SK-N-SH (cell line): ENCODE measurements around the gene ARHGAP15. TPM values are rescaled to one million over a fixed set of nuclear protein-coding genes. Genes with fewer than 3 reads are reported as not detected.

Source experiments
- CTCF ChIA-PET: fragments of 300-600, 350-600 bp; formaldehyde crosslinking; extraction: SDS; loops from one replicate; lab custom pipeline; 2021; lab: Yijun Ruan, JAX
- POLR2A ChIA-PET: fragments of 350-600 bp; sonication (Branson Sonifier 250); formaldehyde crosslinking; extraction: SDS; loops from one replicate; lab custom pipeline; 2020; ENCODE audit warnings: antibody characterized with exemption, inconsistent platforms; lab: Yijun Ruan, JAX
- DNase-seq: peaks from one replicate; pipeline ENCODE4 v3.0.0; 2012
- H2AFZ ChIP-seq: fragments of 200-600 bp; sonication (generic); 2 replicates; pipeline ENCODE4 v1.8.1; 2016; ENCODE audit warnings: antibody characterized with exemption, mild to moderate bottlenecking, low read depth
- H3F3A ChIP-seq: fragments of 200-600 bp; sonication (generic); replicated peaks from 2 replicates; pipeline ENCODE3; 2016; ENCODE audit warnings: antibody characterized with exemption, mild to moderate bottlenecking; ENCODE audit not compliant: insufficient read depth
- H3K27ac ChIP-seq, 2 experiments: fragments of 200-500 bp in 1 of 2; fragments of 200-600 bp in 1 of 2; sonication (Bioruptor generic) in 1 of 2; sonication (generic), shearing (Covaris generic) in 1 of 2; 2 replicates each; pipeline versions ENCODE4 v1.5.1 to v1.6.1; 2014 to 2016; ENCODE audit warnings: low read depth in 2 of 2, inconsistent platforms in 1 of 2, low read length in 1 of 2, mild to moderate bottlenecking in 1 of 2, mixed read lengths in 1 of 2
- H3K27me3 ChIP-seq: fragments of 200-600 bp; sonication (generic), shearing (Covaris generic); 2 replicates; pipeline ENCODE4 v1.6.1; 2016; ENCODE audit warnings: mixed run types; ENCODE audit not compliant: insufficient read depth
- H3K36me3 ChIP-seq, 2 experiments: fragments of 200-500 bp in 1 of 2; fragments of 200-600 bp in 1 of 2; sonication (Bioruptor generic) in 1 of 2; sonication (generic) in 1 of 2; replicated peaks in 1 of 2; 2 replicates each; pipeline versions ENCODE3 to v1.5.1; 2014 to 2016; ENCODE audit warnings: low read length in 1 of 2, mild to moderate bottlenecking in 1 of 2; ENCODE audit not compliant: insufficient read depth in 2 of 2, control insufficient read depth in 1 of 2
- H3K4me1 ChIP-seq, 2 experiments: fragments of 200-500 bp in 1 of 2; fragments of 200-600 bp in 1 of 2; sonication (Bioruptor generic) in 1 of 2; sonication (generic), shearing (Covaris generic) in 1 of 2; 2 replicates each; pipeline versions ENCODE4 v1.5.1 to v1.6.1; 2014 to 2016; ENCODE audit warnings: low read depth in 1 of 2, low read length in 1 of 2, mixed run types in 1 of 2; ENCODE audit not compliant: insufficient read depth in 2 of 2, control insufficient read depth in 1 of 2
- H3K4me2 ChIP-seq: fragments of 200-600 bp; sonication (generic), shearing (Covaris generic); 2 replicates; pipeline ENCODE4 v1.6.1; 2017; ENCODE audit warnings: mixed run types
- H3K4me3 ChIP-seq, 2 experiments: fragments of 200-500 bp in 1 of 2; fragments of 200-600 bp in 1 of 2; sonication (Bioruptor generic) in 1 of 2; sonication (generic), shearing (Covaris generic) in 1 of 2; 2 replicates each; pipeline versions ENCODE4 v1.5.1 to v1.8.1; 2014 to 2016; ENCODE audit warnings: low read depth in 2 of 2, inconsistent platforms in 1 of 2, low read length in 1 of 2, mild to moderate bottlenecking in 1 of 2, mixed read lengths in 1 of 2, moderate library complexity in 1 of 2
- H3K79me2 ChIP-seq: fragments of 200-600 bp; sonication (generic); 2 replicates; pipeline ENCODE4 v1.8.1; 2017; ENCODE audit warnings: mild to moderate bottlenecking; ENCODE audit not compliant: insufficient read depth
- H3K9ac ChIP-seq: fragments of 200-600 bp; sonication (generic); 2 replicates; pipeline ENCODE4 v1.6.1; 2017; ENCODE audit warnings: mixed run types
- H3K9me2 ChIP-seq: fragments of 200-600 bp; sonication (generic); 2 replicates; pipeline ENCODE4 v1.6.1; 2017; ENCODE audit warnings: mixed run types
- H3K9me3 ChIP-seq: fragments of 200-600 bp; sonication (generic); 2 replicates; pipeline ENCODE4 v1.6.1; 2017; ENCODE audit warnings: mixed run types, mild to moderate bottlenecking, moderate library complexity
- H4K20me1 ChIP-seq: fragments of 200-600 bp; sonication (generic); 2 replicates; pipeline ENCODE4 v1.6.1; 2017; ENCODE audit warnings: mild to moderate bottlenecking, mixed run types; ENCODE audit not compliant: insufficient read depth
- CHD2 ChIP-seq: fragments of 150-350 bp; IDR thresholded peaks from 2 replicates; pipeline ENCODE4 v1.6.1; 2018; ENCODE audit warnings: low read length; ENCODE audit not compliant: partially characterized antibody
- FOXM1 ChIP-seq: IDR thresholded peaks from 2 replicates; pipeline ENCODE4 v1.4.0; 2012; ENCODE audit warnings: low read depth, mild to moderate bottlenecking
- MXI1 ChIP-seq: IDR thresholded peaks from 2 replicates; pipeline ENCODE4 v1.6.1; 2012; ENCODE audit warnings: mild to moderate bottlenecking, low read depth, low read length, improper control_type of control experiment
- POLR2AphosphoS5 ChIP-seq: IDR thresholded peaks from 2 replicates; pipeline ENCODE4 v1.6.1; 2012; ENCODE audit warnings: low read depth, low read length
- RFX5 ChIP-seq: IDR thresholded peaks from 2 replicates; pipeline ENCODE4 v1.6.1; 2012; ENCODE audit warnings: mild to moderate bottlenecking, improper control_type of control experiment, low read length
- TCF12 ChIP-seq: IDR thresholded peaks from 2 replicates; pipeline ENCODE4 v1.4.0; 2012
- WGBS: methylation state at CpG from one replicate; pipeline ENCODE4 v1.1.6; 2017; ENCODE audit warnings: low lambda C conversion rate; 5-methylcytosine and 5-hydroxymethylcytosine counted together
- polyA plus RNA-seq, 3 experiments: library from polyadenylated mRNA; depleted of rRNA; stranded (reverse); fragments of >200 nt; gene quantifications; 2 replicates each; pipeline ENCODE4 v1.2.3, GENCODE V29; 2012
- TF ChIP-seq, protein P1 (sequence below): IDR thresholded peaks from 2 replicates; pipeline ENCODE4; 2012
- TF ChIP-seq, protein P2 (sequence below): fragments of 150-350 bp; IDR thresholded peaks from 2 replicates; pipeline ENCODE4 v1.6.1; 2016; ENCODE audit warnings: mild to moderate bottlenecking, low read depth, low read length
- TF ChIP-seq, protein P3 (sequence below): fragments of 200-600 bp; sonication (generic); IDR thresholded peaks from 2 replicates; pipeline ENCODE4 v1.6.1; 2017; ENCODE audit warnings: antibody characterized with exemption, mild to moderate bottlenecking, moderate library complexity
- TF ChIP-seq, protein P4 (sequence below): IDR thresholded peaks from 2 replicates; pipeline ENCODE4 v1.4.0; 2012; ENCODE audit warnings: low read depth, borderline replicate concordance
- TF ChIP-seq, protein P5 (sequence below): IDR thresholded peaks from 2 replicates; pipeline ENCODE4 v1.6.1; 2012; ENCODE audit warnings: mild to moderate bottlenecking, low read depth, low read length, moderate library complexity
- TF ChIP-seq, protein P6 (sequence below): IDR thresholded peaks from 2 replicates; pipeline ENCODE4 v1.4.0; 2012; ENCODE audit warnings: low read depth, borderline replicate concordance

The ARHGAP15 gene
- polyA plus RNA-seq, 1 of the 3 experiments (the other 2 are of a cell fraction): not detected

DNA sequence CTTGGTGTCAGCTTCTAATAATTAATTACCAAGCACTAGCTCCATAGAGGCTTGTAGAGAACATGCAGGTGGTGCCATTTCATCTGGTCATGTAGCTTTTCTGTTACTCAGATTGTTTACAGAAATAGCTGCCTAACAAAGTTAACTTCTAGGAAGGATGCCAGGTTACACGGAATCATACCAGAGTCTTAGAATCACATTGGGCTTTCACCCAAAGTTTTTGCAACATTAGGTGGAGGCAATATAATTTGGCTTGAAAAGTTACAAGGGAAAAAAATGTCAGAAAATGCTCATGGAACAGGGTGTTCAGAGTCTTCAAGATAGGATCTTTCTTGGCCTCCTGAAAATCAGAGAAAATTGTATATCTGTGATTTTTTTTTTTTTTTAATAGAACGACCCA, 135.6 kb downstream of the ARHGAP15 start:
- Histone ChIP-seq H3K4me2 (no peak overlapping the region), H3K9ac (no peak overlapping the region), H3K9me3 (no peaks in the 10 kb centered on the region), H3K9me2 (no peaks in the 10 kb centered on the region), H3K36me3 (no peaks in the 10 kb centered on the region), H3F3A (no peaks in the 10 kb centered on the region), H3K4me3 (no peak overlapping the region), H3K27me3 (no peaks in the 10 kb centered on the region), H3K79me2 (no peaks in the 10 kb centered on the region), H3K4me1 (no peaks in the 10 kb centered on the region; a peak in 1 of 4 replicates), H2AFZ (no peak overlapping the region), H3K27ac (no peak overlapping the region), H4K20me1 (no peaks in the 10 kb centered on the region)
- no peak for TF ChIP-seq POLR2AphosphoS5
- no peak for TF ChIP-seq MXI1
- TF ChIP-seq, protein P1, sequence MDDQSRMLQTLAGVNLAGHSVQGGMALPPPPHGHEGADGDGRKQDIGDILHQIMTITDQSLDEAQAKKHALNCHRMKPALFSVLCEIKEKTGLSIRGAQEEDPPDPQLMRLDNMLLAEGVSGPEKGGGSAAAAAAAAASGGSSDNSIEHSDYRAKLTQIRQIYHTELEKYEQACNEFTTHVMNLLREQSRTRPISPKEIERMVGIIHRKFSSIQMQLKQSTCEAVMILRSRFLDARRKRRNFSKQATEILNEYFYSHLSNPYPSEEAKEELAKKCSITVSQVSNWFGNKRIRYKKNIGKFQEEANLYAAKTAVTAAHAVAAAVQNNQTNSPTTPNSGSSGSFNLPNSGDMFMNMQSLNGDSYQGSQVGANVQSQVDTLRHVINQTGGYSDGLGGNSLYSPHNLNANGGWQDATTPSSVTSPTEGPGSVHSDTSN: no peak
- TF ChIP-seq, protein P2, sequence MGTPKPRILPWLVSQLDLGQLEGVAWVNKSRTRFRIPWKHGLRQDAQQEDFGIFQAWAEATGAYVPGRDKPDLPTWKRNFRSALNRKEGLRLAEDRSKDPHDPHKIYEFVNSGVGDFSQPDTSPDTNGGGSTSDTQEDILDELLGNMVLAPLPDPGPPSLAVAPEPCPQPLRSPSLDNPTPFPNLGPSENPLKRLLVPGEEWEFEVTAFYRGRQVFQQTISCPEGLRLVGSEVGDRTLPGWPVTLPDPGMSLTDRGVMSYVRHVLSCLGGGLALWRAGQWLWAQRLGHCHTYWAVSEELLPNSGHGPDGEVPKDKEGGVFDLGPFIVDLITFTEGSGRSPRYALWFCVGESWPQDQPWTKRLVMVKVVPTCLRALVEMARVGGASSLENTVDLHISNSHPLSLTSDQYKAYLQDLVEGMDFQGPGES: no peak
- TF ChIP-seq RFX5: no peak
- TF ChIP-seq TCF12: no peak
- TF ChIP-seq, protein P3, sequence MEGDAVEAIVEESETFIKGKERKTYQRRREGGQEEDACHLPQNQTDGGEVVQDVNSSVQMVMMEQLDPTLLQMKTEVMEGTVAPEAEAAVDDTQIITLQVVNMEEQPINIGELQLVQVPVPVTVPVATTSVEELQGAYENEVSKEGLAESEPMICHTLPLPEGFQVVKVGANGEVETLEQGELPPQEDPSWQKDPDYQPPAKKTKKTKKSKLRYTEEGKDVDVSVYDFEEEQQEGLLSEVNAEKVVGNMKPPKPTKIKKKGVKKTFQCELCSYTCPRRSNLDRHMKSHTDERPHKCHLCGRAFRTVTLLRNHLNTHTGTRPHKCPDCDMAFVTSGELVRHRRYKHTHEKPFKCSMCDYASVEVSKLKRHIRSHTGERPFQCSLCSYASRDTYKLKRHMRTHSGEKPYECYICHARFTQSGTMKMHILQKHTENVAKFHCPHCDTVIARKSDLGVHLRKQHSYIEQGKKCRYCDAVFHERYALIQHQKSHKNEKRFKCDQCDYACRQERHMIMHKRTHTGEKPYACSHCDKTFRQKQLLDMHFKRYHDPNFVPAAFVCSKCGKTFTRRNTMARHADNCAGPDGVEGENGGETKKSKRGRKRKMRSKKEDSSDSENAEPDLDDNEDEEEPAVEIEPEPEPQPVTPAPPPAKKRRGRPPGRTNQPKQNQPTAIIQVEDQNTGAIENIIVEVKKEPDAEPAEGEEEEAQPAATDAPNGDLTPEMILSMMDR: no peak
- TF ChIP-seq, protein P4, sequence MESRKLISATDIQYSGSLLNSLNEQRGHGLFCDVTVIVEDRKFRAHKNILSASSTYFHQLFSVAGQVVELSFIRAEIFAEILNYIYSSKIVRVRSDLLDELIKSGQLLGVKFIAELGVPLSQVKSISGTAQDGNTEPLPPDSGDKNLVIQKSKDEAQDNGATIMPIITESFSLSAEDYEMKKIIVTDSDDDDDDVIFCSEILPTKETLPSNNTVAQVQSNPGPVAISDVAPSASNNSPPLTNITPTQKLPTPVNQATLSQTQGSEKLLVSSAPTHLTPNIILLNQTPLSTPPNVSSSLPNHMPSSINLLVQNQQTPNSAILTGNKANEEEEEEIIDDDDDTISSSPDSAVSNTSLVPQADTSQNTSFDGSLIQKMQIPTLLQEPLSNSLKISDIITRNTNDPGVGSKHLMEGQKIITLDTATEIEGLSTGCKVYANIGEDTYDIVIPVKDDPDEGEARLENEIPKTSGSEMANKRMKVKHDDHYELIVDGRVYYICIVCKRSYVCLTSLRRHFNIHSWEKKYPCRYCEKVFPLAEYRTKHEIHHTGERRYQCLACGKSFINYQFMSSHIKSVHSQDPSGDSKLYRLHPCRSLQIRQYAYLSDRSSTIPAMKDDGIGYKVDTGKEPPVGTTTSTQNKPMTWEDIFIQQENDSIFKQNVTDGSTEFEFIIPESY: no peak
- TF ChIP-seq FOXM1: no peak
- TF ChIP-seq CHD2: no peak
- TF ChIP-seq, protein P5, sequence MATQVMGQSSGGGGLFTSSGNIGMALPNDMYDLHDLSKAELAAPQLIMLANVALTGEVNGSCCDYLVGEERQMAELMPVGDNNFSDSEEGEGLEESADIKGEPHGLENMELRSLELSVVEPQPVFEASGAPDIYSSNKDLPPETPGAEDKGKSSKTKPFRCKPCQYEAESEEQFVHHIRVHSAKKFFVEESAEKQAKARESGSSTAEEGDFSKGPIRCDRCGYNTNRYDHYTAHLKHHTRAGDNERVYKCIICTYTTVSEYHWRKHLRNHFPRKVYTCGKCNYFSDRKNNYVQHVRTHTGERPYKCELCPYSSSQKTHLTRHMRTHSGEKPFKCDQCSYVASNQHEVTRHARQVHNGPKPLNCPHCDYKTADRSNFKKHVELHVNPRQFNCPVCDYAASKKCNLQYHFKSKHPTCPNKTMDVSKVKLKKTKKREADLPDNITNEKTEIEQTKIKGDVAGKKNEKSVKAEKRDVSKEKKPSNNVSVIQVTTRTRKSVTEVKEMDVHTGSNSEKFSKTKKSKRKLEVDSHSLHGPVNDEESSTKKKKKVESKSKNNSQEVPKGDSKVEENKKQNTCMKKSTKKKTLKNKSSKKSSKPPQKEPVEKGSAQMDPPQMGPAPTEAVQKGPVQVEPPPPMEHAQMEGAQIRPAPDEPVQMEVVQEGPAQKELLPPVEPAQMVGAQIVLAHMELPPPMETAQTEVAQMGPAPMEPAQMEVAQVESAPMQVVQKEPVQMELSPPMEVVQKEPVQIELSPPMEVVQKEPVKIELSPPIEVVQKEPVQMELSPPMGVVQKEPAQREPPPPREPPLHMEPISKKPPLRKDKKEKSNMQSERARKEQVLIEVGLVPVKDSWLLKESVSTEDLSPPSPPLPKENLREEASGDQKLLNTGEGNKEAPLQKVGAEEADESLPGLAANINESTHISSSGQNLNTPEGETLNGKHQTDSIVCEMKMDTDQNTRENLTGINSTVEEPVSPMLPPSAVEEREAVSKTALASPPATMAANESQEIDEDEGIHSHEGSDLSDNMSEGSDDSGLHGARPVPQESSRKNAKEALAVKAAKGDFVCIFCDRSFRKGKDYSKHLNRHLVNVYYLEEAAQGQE: no peak
- TF ChIP-seq, protein P6, sequence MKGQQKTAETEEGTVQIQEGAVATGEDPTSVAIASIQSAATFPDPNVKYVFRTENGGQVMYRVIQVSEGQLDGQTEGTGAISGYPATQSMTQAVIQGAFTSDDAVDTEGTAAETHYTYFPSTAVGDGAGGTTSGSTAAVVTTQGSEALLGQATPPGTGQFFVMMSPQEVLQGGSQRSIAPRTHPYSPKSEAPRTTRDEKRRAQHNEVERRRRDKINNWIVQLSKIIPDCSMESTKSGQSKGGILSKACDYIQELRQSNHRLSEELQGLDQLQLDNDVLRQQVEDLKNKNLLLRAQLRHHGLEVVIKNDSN: no peak
- DNase-seq: no peak
- POLR2A ChIA-PET: interaction anchor here (0.6 kb wide), 1 partner anchor 1685 kb away, joined by 3 read pairs; no protein-coding TSS in a partner anchor
- CTCF ChIA-PET: interaction anchor here (0.7 to 2.3 kb wide), 3 partner anchors 92 to 154 kb away, joined by 3 to 8 read pairs (median 8); no protein-coding TSS in a partner anchor
- 12% methylated on average over 2 of the region's 2 CpGs for WGBS
